Hepatocyte (in vitro differentiated cells): Measurements from ENCODE around the gene HTD2. TPM values are rescaled to one million over a fixed set of nuclear protein-coding genes. Genes with fewer than 3 reads are reported as not detected.

Experiments used
- DNase-seq: peaks from one replicate; pipeline ENCODE4 v3.0.0-alpha.2; 2016; ENCODE audit warnings: low spot score
- H2AFZ ChIP-seq: fragments of 200-600 bp; sonication (generic); 2 replicates; pipeline ENCODE4 v1.6.0; 2016; ENCODE audit warnings: antibody characterized with exemption, mild to moderate bottlenecking
- H3K27ac ChIP-seq: fragments of 200-600 bp; sonication (generic); 2 replicates; pipeline ENCODE4 v1.5.1; 2016; ENCODE audit warnings: mild to moderate bottlenecking
- H3K27me3 ChIP-seq: fragments of 200-600 bp; sonication (generic); 2 replicates; pipeline ENCODE4 v1.6.1; 2016
- H3K36me3 ChIP-seq: fragments of 200-600 bp; sonication (generic); replicated peaks from 2 replicates; pipeline ENCODE4 v1.5.1; 2016; ENCODE audit warnings: low read depth; ENCODE audit not compliant: insufficient read depth
- H3K4me1 ChIP-seq: fragments of 200-600 bp; sonication (generic); 2 replicates; pipeline ENCODE4 v1.5.1; 2016; ENCODE audit warnings: mild to moderate bottlenecking, moderate library complexity; ENCODE audit not compliant: insufficient read depth
- H3K4me2 ChIP-seq: fragments of 200-600 bp; sonication (generic); 2 replicates; pipeline ENCODE4 v1.6.0; 2016
- H3K4me3 ChIP-seq: fragments of 200-600 bp; sonication (generic); 2 replicates; pipeline ENCODE4 v1.5.1; 2016; ENCODE audit warnings: mild to moderate bottlenecking
- H3K79me2 ChIP-seq: fragments of 200-600 bp; sonication (generic); 2 replicates; pipeline ENCODE4 v1.6.0; 2017; ENCODE audit warnings: mild to moderate bottlenecking
- H3K9me2 ChIP-seq: fragments of 200-600 bp; sonication (generic); replicated peaks from 2 replicates; pipeline ENCODE4 v1.6.0; 2017; ENCODE audit warnings: mild to moderate bottlenecking; ENCODE audit not compliant: insufficient read depth
- H3K9me3 ChIP-seq: fragments of 200-600 bp; sonication (generic); 2 replicates; pipeline ENCODE4 v1.5.1; 2016; ENCODE audit warnings: low read depth, mild to moderate bottlenecking
- H4K20me1 ChIP-seq: fragments of 200-600 bp; sonication (generic); 2 replicates; pipeline ENCODE4 v1.6.0; 2016; ENCODE audit warnings: mild to moderate bottlenecking; ENCODE audit not compliant: insufficient read depth, poor library complexity, severe bottlenecking
- CTCF ChIP-seq: fragments of 200-600 bp; sonication (generic); IDR thresholded peaks from 2 replicates; pipeline ENCODE4 v1.5.1; 2016; ENCODE audit warnings: antibody characterized with exemption, mild to moderate bottlenecking; ENCODE audit not compliant: poor library complexity
- EZH2 ChIP-seq: fragments of 200-600 bp; sonication (generic); IDR thresholded peaks from 2 replicates; pipeline ENCODE4 v1.6.1; 2016; ENCODE audit warnings: antibody characterized with exemption, mild to moderate bottlenecking, borderline replicate concordance
- EZH2phosphoT487 ChIP-seq: fragments of 200-600 bp; sonication (generic); IDR thresholded peaks from one replicate; pipeline ENCODE4 v1.6.1; 2018; ENCODE audit warnings: antibody characterized with exemption, mild to moderate bottlenecking, low read depth, moderate library complexity; ENCODE audit not compliant: unreplicated experiment, severe bottlenecking
- WGBS: methylation state at CpG from one replicate; pipeline ENCODE4 v1.1.6; 2016; ENCODE audit warnings: low lambda C conversion rate; ENCODE audit errors: missing lambda C conversion rate; 5-methylcytosine and 5-hydroxymethylcytosine counted together
- polyA plus RNA-seq: library from polyadenylated mRNA; unstranded; fragments of >200 nt; fragmentation: Nextera tagmentation; extraction: Ambion mirVana; gene quantifications from 2 replicates; pipeline ENCODE4 v1.2.1, GENCODE V29; 2016
- total RNA-seq: library from RNA; depleted of rRNA; stranded (reverse); fragments of >200 nt; gene quantifications from 2 replicates; pipeline ENCODE4 v1.2.3, GENCODE V29; 2014

The HTD2 gene
- total and polyA plus RNA-seq, 2 experiments from 2014 or later, result 13.0 to 19.0 TPM

- 93% methylated on average over 7 of the region's 7 CpGs for WGBS
- Histone ChIP-seq H2AFZ (no peak overlapping the region), H3K4me1 (peaks cover 10% of the 10 kb centered on the region), H3K9me3 (no peaks in the 10 kb centered on the region), H3K27me3 (no peaks in the 10 kb centered on the region), H3K9me2 (no peaks in the 10 kb centered on the region), H3K79me2 (peaks cover 14% of the 10 kb centered on the region), H3K4me2 (no peak overlapping the region), H4K20me1 (peaks cover 5% of the 10 kb centered on the region), H3K36me3 (no peaks in the 10 kb centered on the region), H3K4me3 (no peak overlapping the region), H3K27ac (no peak overlapping the region)
- DNase-seq, result no peak
- TF ChIP-seq CTCF, result no peak
- no peak for TF ChIP-seq EZH2phosphoT487
- no peak for TF ChIP-seq EZH2
Observed at GRCh38 chr3:58347984-58348383, 41.7 kb downstream of the HTD2 start.

GRCh38 chr3:58349792-58350626, 43.7 kb downstream of the HTD2 start:
- Histone ChIP-seq H3K36me3 (no peaks in the 10 kb centered on the region), H3K27me3 (no peaks in the 10 kb centered on the region), H3K79me2 (peaks cover 20% of the 10 kb centered on the region), H3K4me3 (no peak overlapping the region), H3K4me1 (peaks cover 10% of the 10 kb centered on the region), H3K4me2 (no peak overlapping the region), H3K27ac (no peak overlapping the region), H3K9me3 (no peaks in the 10 kb centered on the region), H3K9me2 (no peaks in the 10 kb centered on the region), H2AFZ (no peak overlapping the region), H4K20me1 (peaks cover 5% of the 10 kb centered on the region)
- WGBS, result 85% methylated on average over 7 of the region's 7 CpGs
- DNase-seq, result no peak
- no peak for TF ChIP-seq EZH2
- TF ChIP-seq EZH2phosphoT487, result no peak
- TF ChIP-seq CTCF, result no peak

- no peak for DNase-seq
- H3K36me3 ChIP-seq, result no peaks in the 10 kb centered on the region
- H3K4me3 ChIP-seq, result no peak overlapping the region
- no peaks in the 10 kb centered on the region for H3K9me2 ChIP-seq
- H4K20me1 ChIP-seq, result peaks cover 5% of the 10 kb centered on the region
- peaks cover 10% of the 10 kb centered on the region for H3K4me1 ChIP-seq
- no peaks in the 10 kb centered on the region for H3K27me3 ChIP-seq
- no peak overlapping the region for H3K27ac ChIP-seq
- no peak overlapping the region for H3K4me2 ChIP-seq
- TF ChIP-seq EZH2, result no peak
- no peak for TF ChIP-seq CTCF
- no peak for TF ChIP-seq EZH2phosphoT487
- H3K79me2 ChIP-seq, result peaks cover 22% of the 10 kb centered on the region
- 93% methylated on average over 2 of the region's 2 CpGs for WGBS
- H3K9me3 ChIP-seq, result no peaks in the 10 kb centered on the region
- H2AFZ ChIP-seq, result no peak overlapping the region
Observed at GRCh38 chr3:58350627-58351013, 44.3 kb downstream of the HTD2 start.
